Stimulated activated CD8-positive, alpha-beta memory T cell treated with anti-CD3 and anti-CD28 coated beads, Interleukin-4, amount 100 ng/mL, for 24 hours (primary cell): ENCODE data around the gene FGFRL1.
A peak's percentile ranks its signal among the peaks of the same experiment; 100 is the strongest.

Experiments used
- DNase-seq: peaks from one replicate; pipeline ENCODE4 v3.0.0-alpha.2; 2020; ENCODE audit warnings: low read depth

FGFRL1 gene

GRCh38 chr4:1011022-1011665 lies at the start of gene FGFRL1:
Gene FGFRL1, plus strand, starts transcription at chr4:1011626. Its CDS starts 860 bp downstream, at chr4:1012486.
- peak; percentile 88 for DNase-seq

- no peak for DNase-seq
Measured at GRCh38 chr4:962231-963208, 48.9 kb upstream of the FGFRL1 start.

- DNase-seq, result no peak
Measured at GRCh38 chr4:963276-964225, 47.9 kb upstream of the FGFRL1 start.

- no peak for DNase-seq
Measured at GRCh38 chr4:964346-965025, 46.9 kb upstream of the FGFRL1 start.

- DNase-seq, result no peak
Measured at GRCh38 chr4:965048-965765, 46.2 kb upstream of the FGFRL1 start.

GRCh38 chr4:965766-966134 lies 45.7 kb upstream of the FGFRL1 start:
- DNase-seq, result no peak

- DNase-seq, result no peak
Measured at GRCh38 chr4:966266-967112, 44.9 kb upstream of the FGFRL1 start.

- no peak for DNase-seq
Measured at GRCh38 chr4:967113-968104, 44.0 kb upstream of the FGFRL1 start.

- no peak for DNase-seq
Measured at GRCh38 chr4:968221-968620, 43.2 kb upstream of the FGFRL1 start.

- DNase-seq, result no peak
Measured at GRCh38 chr4:968621-969394, 42.6 kb upstream of the FGFRL1 start.

GRCh38 chr4:970046-970745 lies 41.2 kb upstream of the FGFRL1 start:
- DNase-seq, result peak; percentile 36

- DNase-seq, result no peak
Measured at GRCh38 chr4:970854-971520, 40.4 kb upstream of the FGFRL1 start.

- no peak for DNase-seq
Measured at GRCh38 chr4:971666-972500, 39.5 kb upstream of the FGFRL1 start.

GRCh38 chr4:972651-973424 lies 38.6 kb upstream of the FGFRL1 start:
- peak; percentile 47 for DNase-seq
